ENCODE measurements around the gene SMG6.
A peak's percentile ranks its signal among the peaks of the same experiment; 100 is the strongest.
"Not testable (repeated sequence)": the region's sequence is repeated elsewhere in the genome, so short reads cannot be mapped to it uniquely, and the experiment has no call there.

SMG6 gene

DNA sequence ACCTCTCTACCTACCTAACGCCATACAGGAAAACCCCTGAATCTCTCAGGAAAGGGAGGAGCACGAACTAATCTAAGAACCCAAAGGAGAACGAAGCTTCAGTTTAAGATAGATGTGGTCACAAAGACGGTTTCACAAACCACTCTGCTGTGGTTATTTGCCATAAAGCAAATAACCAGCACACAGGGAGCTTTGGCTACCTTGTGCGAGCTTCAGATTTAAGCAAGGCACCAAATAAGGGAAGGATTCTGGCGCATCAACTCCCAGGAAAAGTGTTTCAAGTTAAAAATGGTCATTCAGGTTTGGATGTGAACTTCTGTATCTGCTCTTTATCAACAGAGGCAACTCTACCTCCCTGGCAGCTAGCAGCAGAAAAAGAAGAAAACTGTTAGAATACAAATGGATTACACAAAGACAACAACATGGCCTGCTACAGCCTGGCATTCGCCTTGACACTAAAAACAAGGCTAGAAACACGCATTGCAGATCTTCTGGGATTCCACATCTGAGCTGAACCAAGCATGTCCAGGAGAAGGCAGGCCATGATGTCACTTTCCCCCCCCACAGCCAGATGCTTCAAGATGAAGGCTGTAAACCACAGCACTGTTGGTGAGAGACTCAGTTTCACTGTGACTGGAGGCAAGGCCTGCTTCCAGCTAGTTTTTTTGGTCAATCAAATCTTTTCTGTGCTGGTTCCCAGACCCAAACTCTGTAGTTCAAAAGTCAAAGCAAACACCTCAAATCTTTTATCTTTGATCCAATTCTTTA is 43.6 kb downstream of the SMG6 start:
- DNase-seq, result no peak

DNA sequence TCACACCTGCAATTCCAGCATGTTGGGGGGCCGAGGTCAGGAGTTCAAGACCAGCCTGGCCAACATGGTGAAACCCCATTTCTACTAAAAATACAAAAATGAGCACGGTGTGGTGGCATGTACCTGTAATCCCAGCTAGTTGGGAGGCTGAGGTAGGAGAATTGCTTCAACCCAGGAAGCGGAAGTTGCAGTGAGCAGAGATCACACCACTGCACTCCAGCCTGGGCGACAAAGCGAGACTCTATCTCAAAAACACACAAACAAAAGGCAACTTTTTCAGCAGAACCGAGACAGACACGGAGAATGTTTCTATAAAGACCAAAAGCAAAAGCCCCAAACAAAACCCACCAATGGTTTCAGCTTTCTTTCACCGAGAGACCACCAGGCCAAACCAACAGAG is 44.8 kb downstream of the SMG6 start:
- not testable (repeated sequence) for DNase-seq

DNA sequence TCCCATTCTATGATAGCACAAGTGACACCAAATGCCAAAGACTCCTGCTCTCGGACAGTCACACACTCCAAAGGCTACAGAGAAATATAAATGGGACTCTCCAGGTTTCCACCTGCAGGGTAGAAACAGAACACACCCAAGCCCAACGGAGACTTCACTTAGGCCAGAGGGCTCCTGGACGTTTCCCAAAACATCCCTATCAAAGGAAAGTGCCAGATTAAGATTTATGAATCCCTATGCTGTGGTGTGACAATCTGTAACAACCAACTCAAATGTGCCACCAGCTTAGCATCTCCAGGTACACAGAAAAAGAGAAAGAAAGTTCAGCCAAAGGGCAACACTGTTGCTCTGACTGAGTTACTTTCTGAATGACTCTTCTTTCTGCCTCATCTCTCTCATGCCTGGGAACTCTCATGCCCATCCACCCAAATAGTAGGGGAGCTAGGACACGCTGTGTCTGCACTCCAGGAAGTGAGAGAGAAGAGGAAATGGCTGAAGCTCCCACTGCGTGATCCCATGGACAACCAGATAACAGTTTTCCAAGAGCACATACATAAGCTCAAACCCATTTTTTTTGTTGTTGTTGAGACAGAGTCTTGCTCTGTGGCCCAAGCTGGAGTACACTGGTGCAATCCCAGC is 49.7 kb downstream of the SMG6 start:
- DNase-seq, result no peak

DNA sequence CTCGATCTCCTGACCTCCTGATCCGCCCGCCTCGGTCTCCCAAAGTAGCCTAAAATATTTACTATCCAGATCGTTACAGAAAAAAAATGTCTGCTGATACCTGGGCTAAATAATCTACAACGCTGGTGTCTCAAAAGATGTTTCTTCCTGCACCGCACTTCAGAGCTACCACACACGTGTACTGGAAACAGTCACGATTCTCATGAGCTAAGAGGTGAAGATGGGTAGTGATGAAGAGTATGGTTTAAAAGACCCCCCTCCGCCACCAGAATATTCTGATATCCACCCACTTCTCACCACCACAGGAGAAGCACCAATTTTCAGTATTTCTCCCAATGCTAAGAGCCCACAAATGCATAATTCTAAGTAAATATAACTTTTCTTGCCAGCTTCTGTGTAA is 50.2 kb downstream of the SMG6 start:
- DNase-seq, result no peak

DNA sequence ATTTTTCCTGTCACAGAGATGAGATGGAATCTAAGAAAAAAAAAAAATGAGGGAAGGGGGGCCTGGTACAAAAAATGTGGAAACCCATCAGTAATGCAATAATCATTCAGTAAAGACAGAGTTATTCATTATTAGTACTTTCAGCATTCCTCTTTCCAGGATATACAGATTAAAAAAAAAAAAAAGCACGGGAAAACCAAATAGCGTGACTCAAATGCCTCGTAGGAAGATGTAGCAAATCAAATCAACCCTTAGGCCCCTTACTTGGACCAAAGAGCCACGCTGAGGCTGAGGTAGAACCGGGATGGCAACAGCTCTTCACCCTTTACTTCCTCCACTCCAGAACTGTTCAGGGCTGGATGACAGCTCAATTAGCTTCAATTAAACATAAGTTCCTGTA is 52.5 kb downstream of the SMG6 start:
- DNase-seq, result no peak

DNA sequence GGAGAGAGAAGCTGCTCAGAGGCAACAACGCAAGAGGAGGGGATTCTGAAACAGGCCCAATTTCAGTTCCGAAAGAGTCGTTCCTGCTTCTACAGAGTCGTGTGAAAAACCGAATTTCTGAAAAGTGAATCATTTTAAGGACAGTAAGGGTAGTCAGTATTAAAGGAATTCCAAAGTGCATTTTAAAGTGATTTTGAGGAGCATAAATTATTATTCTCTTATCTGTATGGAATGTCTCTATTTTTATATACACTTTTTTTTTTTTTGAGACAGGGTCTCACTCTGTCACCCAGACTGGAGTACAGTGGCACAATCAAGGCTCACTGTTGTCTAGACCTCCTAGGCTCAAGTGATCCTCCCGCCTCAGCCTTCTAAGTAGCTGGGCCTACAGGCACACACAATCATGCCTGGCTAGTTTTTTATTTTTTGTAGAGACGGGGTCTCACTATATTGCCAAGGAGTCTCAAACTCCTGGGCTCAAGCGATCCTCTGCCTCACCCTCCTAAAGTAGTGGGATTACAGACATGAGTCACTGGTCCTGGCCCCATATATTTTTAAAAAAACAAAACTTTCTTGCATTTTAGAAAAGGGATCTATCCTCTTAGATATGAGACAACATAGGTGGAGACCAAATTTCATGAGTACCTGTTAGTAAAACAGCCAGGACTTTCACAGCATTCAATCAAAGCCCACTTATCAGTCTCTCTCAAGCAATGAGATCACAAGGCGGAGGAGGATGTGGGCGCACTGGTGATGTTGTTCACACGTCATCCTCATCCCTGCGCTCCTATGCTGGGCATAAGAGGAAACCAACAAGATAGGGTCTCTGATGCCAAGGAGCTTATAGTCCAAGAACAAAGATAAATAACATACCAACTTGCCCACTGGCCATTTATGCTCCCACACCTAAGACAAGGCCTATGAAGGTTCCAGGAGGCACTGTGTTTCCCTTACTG is 53.2 kb downstream of the SMG6 start:
- no peak for DNase-seq

DNA sequence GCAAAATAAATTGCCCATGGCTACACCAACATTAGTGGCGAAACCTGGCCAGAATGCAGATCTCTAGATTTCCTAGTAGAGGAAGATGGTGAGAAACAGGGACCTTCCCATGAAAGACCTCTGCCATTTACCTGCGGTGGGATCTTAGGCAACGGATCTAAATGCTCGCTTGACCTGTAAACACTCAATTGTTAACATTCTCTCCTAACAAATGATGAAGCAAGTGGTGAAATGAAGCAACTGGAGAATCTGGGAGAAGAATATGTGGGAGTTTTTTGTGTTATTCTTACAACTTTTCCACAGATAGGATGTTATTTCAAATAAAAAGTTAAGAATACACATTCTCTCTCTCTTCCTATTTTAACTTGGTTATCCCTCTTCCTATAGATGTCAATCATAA is 56.6 kb downstream of the SMG6 start:
- no peak for DNase-seq

DNA sequence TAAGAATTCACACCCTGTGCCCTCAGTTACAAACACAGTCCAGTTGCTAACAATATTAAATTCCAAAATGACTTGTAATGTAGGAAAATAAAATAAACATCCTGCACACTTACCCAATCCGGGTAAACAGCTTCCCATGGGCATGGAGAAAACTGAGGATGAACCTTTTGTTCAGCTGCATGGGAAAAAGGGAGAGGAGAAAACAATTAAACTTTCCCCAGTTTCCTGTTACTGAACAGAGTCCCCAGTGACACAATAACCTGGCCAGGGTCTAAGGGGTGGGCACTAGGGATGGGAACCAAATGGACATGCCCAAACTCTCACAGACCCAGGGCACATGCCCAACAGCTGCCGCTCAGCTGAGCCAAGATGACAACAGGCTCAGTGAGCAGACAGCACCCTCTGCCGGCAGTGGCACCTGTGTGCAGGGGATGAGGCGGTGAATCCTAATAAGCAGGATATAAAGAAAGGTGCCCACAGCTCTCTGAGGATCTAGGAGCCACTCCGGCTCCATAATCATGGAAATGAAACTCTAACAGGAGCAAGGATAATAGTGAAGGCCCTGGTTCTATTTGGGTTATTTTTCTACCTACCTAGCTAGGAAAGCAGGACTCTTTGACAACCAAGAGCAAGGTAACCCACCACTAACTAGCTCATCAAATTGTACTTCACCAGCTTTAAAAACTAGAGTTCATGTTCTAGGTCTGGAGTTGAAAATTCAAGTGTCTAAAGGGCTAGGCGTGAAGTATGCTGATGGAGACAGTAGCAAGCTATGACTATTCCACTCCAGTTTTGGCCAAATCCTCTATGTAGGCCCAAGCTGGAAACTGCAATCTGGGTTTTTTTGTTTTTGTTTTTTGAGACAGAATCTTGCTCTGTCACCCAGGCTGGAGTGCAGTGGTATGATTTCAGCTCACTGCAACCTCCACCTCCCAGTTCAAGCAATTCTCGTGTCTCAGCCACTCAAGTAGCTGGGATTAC is 58.8 kb downstream of the SMG6 start:
- peak; percentile 70 for DNase-seq

DNA sequence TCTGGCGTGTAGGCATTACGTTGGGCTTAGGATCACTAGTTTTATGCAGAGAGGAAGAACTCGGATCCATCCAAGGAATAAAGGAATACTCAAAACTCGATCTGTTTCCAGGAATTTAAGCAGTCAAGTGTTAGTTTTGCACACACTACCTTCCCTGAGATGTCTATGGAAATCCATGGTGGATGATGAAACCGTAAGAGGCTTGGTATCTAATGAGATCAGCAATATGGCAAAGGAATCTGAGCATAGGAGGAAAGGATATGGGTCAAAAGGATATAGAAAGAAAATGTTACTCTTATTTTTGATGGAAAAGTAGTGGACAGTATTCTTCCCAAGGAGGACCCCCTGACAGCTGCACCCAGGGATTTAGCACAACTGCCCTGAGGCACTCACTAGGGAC is 59.6 kb downstream of the SMG6 start:
- no peak for DNase-seq

DNA sequence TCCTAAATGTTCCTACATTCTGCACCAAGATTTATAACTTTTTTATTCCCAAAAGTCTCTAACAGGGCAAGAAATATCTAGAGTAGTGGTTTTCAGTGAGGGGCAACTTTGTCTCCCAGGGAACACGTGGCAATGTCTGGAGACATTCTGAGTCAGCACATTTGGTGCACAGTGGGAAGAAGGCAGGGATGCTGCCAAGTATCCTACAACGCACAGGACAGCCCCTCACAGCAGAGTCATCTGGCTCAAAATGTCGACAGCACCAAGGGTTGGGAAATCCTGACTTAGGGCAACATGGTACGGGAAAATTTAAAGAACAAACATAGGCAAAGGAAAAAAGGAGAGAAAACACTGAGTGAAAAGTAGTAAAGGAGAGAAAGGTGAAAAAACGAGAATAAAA is 61.8 kb downstream of the SMG6 start:
- DNase-seq, result no peak

DNA sequence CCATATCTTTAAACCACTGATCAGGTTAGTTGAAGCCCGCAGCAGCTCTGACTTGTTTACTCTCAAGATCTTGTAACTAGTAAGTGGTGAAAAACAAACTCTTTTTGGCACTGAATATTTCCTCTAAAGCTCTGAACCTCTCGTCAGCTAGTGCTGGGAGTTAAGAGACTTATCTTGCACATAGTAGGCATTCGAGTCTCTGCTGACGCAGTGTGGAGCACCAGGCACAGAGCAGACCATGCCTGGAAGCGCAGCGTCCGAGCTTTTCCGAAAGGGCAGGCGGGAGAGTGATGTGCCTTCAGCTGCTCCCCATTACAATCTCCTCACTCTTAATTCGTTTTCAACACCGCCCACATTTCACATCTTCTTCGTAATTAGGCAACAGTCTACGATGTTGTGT is 63.0 kb downstream of the SMG6 start:
- no peak for DNase-seq

DNA sequence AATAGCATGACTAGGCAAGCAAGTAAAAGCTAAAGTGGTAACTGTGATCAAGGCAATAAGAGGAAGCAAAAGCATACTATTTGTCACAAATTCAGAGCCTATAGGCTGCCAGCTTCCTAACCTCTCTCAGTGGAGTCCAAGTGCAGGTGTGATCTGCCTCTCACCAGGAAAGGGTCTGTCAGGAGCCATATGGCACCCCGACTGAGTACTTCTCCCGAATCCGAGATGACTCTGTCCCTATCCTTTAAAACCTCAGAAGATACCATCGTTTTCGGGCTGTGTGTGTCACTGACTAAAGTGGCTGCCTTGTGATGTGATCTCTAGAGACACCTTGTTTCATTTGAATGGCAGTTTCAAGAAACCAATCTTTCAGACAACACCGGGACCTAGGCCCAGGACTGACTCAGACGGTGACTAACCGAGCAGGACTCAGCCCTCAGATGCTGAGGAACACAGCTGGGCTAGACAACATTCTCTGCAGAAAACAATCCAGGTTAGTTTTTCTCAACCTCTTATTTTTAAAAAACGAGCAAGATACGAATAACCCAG is 63.6 kb downstream of the SMG6 start:
- peak; percentile 34 for DNase-seq

DNA sequence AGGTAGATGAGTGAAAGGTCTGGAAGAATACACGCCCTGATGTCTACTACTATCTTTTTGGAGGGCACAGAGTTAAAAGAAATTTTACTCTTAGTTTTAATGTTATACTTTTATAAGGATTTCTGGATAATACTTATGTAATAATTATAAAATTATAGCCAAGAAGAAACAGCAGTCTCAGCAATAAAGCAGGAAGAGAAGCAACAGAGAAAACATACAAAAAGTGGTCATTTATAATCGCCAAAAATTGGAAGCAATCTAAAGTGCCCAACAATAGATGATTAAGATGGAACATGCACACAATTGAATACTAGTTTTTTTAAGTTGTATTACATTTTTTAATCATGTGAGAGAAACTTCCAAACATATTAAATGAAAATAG is 64.4 kb downstream of the SMG6 start:
- DNase-seq, result no peak

DNA sequence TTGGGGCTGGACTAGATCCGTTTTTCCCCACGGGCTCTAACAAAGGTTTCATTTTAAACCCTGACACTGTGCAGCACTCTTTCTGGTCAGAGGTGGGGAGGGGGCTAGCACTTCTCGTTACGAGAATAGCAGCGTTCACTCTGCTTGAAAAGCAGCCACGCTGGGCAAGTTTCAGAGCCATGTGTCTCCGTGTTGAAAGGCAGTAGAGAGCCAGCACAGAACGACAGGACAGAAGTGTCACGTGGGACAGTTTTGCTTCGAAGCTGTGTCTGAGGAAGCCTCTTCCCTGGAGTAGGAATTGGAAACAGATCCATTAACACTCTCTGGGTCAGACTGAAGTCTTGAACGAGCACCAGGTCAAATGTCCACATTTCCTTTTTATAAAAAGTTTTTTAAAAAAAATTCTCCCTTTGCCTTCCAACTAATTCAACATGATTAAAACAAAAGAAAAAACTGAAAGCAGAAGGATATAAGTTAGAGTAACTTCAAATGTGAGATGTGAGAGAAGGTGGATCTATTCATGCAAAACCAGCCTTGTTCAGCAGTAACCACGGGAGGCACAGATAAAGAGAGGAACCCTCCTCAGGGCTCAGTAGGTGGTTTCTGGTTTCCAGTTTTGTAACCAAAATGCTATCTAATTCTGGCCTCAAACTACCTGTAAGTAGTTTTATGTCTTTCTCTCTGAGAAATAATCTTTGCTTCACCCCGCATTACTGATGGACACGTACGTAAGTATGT is 65.0 kb downstream of the SMG6 start:
- DNase-seq, result no peak

DNA sequence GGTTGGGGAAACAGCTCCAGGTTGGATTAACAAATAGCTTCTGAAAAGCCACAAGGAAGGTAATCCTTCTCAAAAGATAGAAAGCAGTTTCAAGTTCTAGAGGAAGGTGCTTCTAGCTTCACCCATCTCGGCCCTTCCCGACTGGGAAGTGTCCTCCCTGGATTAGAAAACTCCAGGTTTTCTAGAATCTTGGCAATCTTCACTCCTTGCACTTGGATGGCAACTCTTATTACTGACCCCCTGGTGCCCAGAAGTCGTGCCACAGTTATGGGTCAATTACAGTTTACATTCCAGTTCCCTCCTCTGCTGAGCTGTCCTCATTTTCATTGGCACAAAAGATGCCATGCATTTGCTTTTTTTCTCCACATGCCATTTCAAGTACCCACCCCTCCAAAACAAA is 65.6 kb downstream of the SMG6 start:
- DNase-seq, result no peak

DNA sequence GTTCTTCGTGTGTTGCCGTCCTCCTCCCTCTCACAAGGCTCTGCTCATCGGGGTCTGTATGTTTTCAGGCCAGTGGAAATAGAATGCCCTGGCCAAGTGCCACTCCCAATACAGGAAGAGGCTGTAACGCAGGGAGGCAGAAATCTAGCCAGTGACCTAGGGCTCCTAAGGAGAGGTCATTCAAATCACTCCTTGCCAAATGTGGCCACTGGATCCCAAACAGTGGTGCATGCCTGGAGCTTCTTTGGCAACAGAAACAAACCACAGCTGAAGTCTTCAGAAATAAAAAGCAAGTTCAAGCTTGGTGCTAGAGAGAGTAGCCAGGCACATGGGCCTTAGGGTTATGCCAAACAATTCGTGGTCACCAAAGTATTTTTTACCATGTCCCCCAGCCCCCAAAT is 66.1 kb downstream of the SMG6 start:
- DNase-seq, result no peak

DNA sequence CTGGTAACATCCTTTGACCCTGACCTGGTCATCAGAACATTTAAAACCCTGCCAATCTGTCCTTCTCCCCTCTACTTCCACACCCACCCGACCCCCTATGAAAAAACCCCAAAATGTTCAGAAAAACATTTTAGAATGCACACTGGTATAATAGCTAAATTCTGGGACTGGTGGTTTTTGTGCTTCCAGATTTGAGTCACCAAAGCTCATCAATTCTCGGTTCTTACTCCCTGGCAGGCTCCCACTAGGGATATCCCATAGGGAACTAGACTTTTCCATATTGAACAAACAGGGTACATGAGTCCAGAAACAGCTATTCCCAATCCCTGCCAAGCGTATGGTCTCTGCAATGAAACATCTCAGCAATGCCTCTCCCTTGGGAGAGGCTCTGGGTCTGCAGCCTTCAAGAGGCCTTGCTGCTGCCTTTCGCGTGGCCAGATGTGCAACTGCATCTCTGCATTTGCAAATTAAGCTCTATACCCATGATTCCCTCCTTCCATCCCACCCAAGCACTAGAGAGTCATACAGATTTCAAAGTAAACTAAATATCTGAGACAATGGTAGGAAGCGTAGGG is 67.7 kb downstream of the SMG6 start:
- DNase-seq, result no peak

DNA sequence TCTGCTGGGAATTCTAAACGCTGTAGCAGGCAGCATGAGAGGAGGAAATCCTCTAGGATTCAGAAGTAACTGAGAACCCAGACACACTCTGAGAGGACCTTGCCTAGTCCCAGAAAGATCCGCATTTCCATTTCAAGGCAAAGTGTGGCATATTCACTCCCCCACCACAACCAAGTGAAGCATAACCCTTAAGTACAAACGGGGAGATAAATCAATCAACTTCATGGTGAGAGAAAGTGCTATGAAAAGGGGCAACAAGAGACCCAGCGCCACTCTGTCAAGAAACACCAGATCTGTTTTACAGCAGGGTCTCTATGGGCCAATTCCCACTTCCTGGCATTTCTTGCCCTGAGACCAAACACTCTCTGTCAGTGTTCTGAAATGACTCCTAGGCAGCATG is 68.3 kb downstream of the SMG6 start:
- DNase-seq, result no peak

DNA sequence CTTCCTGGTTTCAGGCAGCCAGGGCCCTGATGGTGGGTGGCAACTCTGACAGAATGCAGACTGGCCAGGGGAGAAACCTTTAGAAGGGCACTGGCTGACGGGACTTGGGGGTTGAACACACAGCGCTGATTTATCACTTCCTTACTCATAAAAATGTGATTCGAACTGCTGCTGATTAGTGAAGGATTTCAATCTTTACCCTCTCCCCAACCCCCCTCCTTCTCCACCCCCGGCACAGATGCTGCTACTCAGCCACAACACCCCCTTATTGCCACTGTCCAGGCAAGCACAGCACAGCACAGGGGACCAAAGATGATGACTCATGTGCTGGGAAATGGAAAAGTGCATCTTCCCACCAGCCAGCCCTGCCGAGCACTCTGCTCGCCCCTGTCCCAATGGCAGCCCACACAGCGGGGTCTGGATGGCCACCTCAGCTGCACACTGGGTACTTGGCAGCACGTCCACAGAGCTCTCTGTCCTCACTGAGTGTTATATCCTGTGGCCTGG is 70.1 kb downstream of the SMG6 start:
- DNase-seq, result no peak

DNA sequence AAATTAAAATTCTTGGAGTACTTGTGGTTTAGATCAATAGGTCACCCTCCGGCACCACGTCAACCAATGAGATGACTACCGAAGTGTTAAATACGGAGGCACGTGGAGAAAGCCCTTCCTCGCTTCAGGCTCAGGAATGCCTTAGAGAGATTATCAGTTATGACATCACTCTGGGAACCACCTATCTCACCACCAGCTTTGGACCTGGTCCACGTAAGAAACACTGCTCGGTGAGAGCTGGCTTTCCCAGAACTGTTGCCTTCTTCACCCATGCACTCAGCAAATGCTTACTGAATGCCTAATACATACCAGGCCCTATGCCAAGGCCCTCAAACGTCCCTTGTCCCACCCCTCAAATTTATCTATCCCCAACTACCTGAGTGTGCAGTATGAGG is 71.3 kb downstream of the SMG6 start:
- no peak for DNase-seq

DNA sequence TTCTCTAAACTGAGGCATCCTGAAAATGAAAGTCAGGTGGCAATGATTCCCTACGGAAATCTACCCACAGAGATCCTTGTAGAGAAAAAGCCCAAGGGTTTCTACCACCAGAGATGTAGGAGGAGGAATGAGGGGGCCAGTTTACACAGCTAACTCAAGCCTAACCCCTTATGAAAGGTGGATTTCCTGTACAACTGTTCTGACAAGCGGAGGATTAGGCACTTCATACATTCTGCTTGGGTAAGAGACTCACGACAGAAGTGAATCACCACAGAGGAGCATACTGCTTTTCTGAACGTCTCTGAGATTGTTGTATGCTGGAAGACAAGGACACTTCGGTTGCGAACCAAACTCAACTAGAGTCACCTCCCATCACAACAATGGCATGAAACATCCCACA is 72.7 kb downstream of the SMG6 start:
- DNase-seq, result no peak

Data from T1000 (cell line).